Spleen (tissue), 11 donors: Measurements from ENCODE around the gene ARHGEF37. TPM values are rescaled to one million over a fixed set of nuclear protein-coding genes. Genes with fewer than 3 reads are reported as not detected.
"Not testable (repeated sequence)": the region's sequence is repeated elsewhere in the genome, so short reads cannot be mapped to it uniquely, and the experiment has no call there.

ENCODE experiments used
- DNase-seq: peaks from one replicate; pipeline ENCODE4 v3.0.0-alpha.2; 2020
- H3K27ac ChIP-seq, 8 donors: fragments of 200-600 bp; sonication (generic) in 7 of 8; 1 replicate in 4 of 8; 2 replicates in 4 of 8; pipeline versions ENCODE4 v1.5.0 to v1.8.0; 2016 to 2021; ENCODE audit warnings: inconsistent platforms in 4 of 8, mild to moderate bottlenecking in 4 of 8, moderate library complexity in 1 of 8
- H3K27me3 ChIP-seq, 7 donors: fragments of 200-600 bp; sonication (generic) in 6 of 7; replicated peaks in 1 of 7; 1 replicate in 4 of 7; 2 replicates in 3 of 7; pipeline versions ENCODE4 v1.5.0 to v1.8.0; 2016 to 2021; ENCODE audit warnings: inconsistent platforms in 3 of 7, mild to moderate bottlenecking in 1 of 7
- H3K36me3 ChIP-seq, 6 donors: fragments of 200-600 bp; sonication (generic) in 5 of 6; 1 replicate in 4 of 6; 2 replicates in 2 of 6; pipeline versions ENCODE4 v1.5.0 to v1.8.0; 2016 to 2021; ENCODE audit warnings: inconsistent platforms in 2 of 6
- H3K4me1 ChIP-seq, 6 donors: fragments of 200-600 bp; sonication (generic) in 5 of 6; 1 replicate in 3 of 6; 2 replicates in 3 of 6; pipeline versions ENCODE4 v1.5.0 to v1.8.0; 2016 to 2021; ENCODE audit warnings: inconsistent platforms in 3 of 6
- H3K4me3 ChIP-seq, 8 donors: fragments of 200-600 bp; sonication (generic) in 7 of 8; 1 replicate in 4 of 8; 2 replicates in 4 of 8; pipeline versions ENCODE4 v1.5.0 to v1.8.0; 2016 to 2021; ENCODE audit warnings: inconsistent platforms in 4 of 8, mild to moderate bottlenecking in 4 of 8, moderate library complexity in 2 of 8
- H3K9me3 ChIP-seq, 8 donors: fragments of 200-600 bp; sonication (generic) in 7 of 8; 1 replicate in 4 of 8; 2 replicates in 4 of 8; pipeline versions ENCODE4 v1.5.0 to v1.8.0; 2016 to 2021; ENCODE audit warnings: inconsistent platforms in 4 of 8
- CTCF ChIP-seq, 11 experiments: fragments of 200-600 bp in 7 of 11; fragments of 450-650 bp in 4 of 11; sonication (generic) in 4 of 11; IDR thresholded peaks in 8 of 11; conservative IDR thresholded peaks in 3 of 11; 1 replicate in 7 of 11; 2 replicates in 4 of 11; pipeline versions ENCODE4 v1.4.0 to v1.8.0; 2016 to 2021; ENCODE audit warnings: antibody characterized with exemption in 11 of 11, inconsistent platforms in 4 of 11, mild to moderate bottlenecking in 1 of 11
- POLR2A ChIP-seq, 3 donors: fragments of 450-650 bp; IDR thresholded peaks; one replicate each; pipeline ENCODE4 v1.5.1; 2017; ENCODE audit warnings: antibody characterized with exemption in 3 of 3, mild to moderate bottlenecking in 1 of 3
- POLR2AphosphoS5 ChIP-seq, 3 donors: sonication (generic); formaldehyde crosslinking; IDR thresholded peaks; one replicate each; pipeline ENCODE4 v1.5.1; 2017; ENCODE audit warnings: antibody characterized with exemption in 3 of 3
- WGBS, 5 donors: extraction: QIAGEN DNeasy Blood & Tissue Kit in 3 of 5; methylation state at CpG; one replicate each; pipeline versions ENCODE4 v1.1.5 to v1.1.7; 2013 to 2018; 5-methylcytosine and 5-hydroxymethylcytosine counted together
- intact Hi-C: fragments of 100-400 bp; cut with DNase I; formaldehyde crosslinking; loops from one replicate; pipeline ENCODE4 v1.15.0; 2023; ENCODE audit warnings: low total_unique reads
- polyA plus RNA-seq, 3 donors: library from polyadenylated mRNA; stranded (reverse); fragments of 200-250 nt; gene quantifications; one replicate each; pipeline ENCODE4 v1.2.1, GENCODE V29; 2013
- total RNA-seq, 7 donors: library from RNA; depleted of rRNA in 3 of 7; stranded (reverse); fragments of >200 nt in 3 of 7; fragmentation: NEBNext Ultra II Directional in 4 of 7; extraction: Animal tissue kit (Norgen Biotek cat#: 25700) in 4 of 7; gene quantifications; one replicate each; pipeline versions ENCODE4 v1.1.0 to v1.2.1, GENCODE V29; 2016 to 2021
- donor health status: healthy with polysubstance abuse.
- donor health status: DM: no; HTN: no; CAD: no; lungs with moderate emphysema.
- donor health status: DM: no; HTN: no; CAD: no.
- donor health status: Bipolar disorder and iron deficiency.
- donor health status: healthy.
- donor health status: DM: no; HTN: no; CAD: no.
- donor health status: DM: yes; HTN: yes; CAD: no.

The ARHGEF37 gene
- total and polyA plus RNA-seq, 10 donors = 0.77 to 3.5 (median 1.3) TPM

GRCh38 chr5:149586708-149587318 lies 5.5 kb downstream of the ARHGEF37 start:
- TF ChIP-seq POLR2A (IDR thresholded peaks at IDR 0.05) (no peak), POLR2AphosphoS5 (IDR thresholded peaks at IDR 0.05) (no peak), CTCF (IDR thresholded peaks at IDR 0.05 in 8 of 11, conservative IDR thresholded peaks at IDR 0.05 in 3 of 11) (no peak)
- no peak overlapping the region for H3K27ac ChIP-seq
- peaks cover 0 to 4% (median 0%) of the 10 kb centered on the region in 7 donors for H3K27me3 ChIP-seq
- no peaks in the 10 kb centered on the region for H3K9me3 ChIP-seq
- DNase-seq = no peak
- H3K4me1 ChIP-seq = peaks cover 0 to 18% (median 6%) of the 10 kb centered on the region in 6 donors
- H3K4me3 ChIP-seq = no peak overlapping the region
- H3K36me3 ChIP-seq = no peaks in the 10 kb centered on the region
- 76 to 88% (median 82%) methylated on average over 1 of the region's 1 CpG for WGBS, 5 donors
- intact Hi-C loops = no loop called here

GRCh38 chr5:149588936-149589335 lies 7.6 kb downstream of the ARHGEF37 start:
- no peak for TF ChIP-seq POLR2A (IDR thresholded peaks at IDR 0.05)
- TF ChIP-seq CTCF (IDR thresholded peaks at IDR 0.05 in 8 of 11, conservative IDR thresholded peaks at IDR 0.05 in 3 of 11) = no peak
- no peak for TF ChIP-seq POLR2AphosphoS5 (IDR thresholded peaks at IDR 0.05)
- Histone ChIP-seq H3K4me1 (peaks cover 0 to 4% (median 0%) of the 10 kb centered on the region in 6 donors), H3K27ac (no peak overlapping the region), H3K4me3 (no peak overlapping the region), H3K27me3 (no peaks in the 10 kb centered on the region), H3K9me3 (no peaks in the 10 kb centered on the region), H3K36me3 (no peaks in the 10 kb centered on the region)
- 50 to 100% (median 96%) methylated on average over 1 of the region's 1 CpG for WGBS, 5 donors
- intact Hi-C loops = no loop called here
- DNase-seq = no peak

- peaks cover 0 to 19% (median 8%) of the 10 kb centered on the region in 6 donors for H3K4me1 ChIP-seq
- no peak overlapping the region for H3K27ac ChIP-seq
- TF ChIP-seq POLR2AphosphoS5 (IDR thresholded peaks at IDR 0.05) = no peak
- no peak for TF ChIP-seq POLR2A (IDR thresholded peaks at IDR 0.05)
- no peak for TF ChIP-seq CTCF (IDR thresholded peaks at IDR 0.05 in 8 of 11, conservative IDR thresholded peaks at IDR 0.05 in 3 of 11)
- H3K9me3 ChIP-seq = no peaks in the 10 kb centered on the region
- 74 to 92% (median 82%) methylated on average over 2 of the region's 2 CpGs for WGBS, 5 donors
- no peak for DNase-seq
- no peak overlapping the region for H3K4me3 ChIP-seq
- H3K36me3 ChIP-seq = no peaks in the 10 kb centered on the region
- intact Hi-C loops = no loop called here
- no peaks in the 10 kb centered on the region for H3K27me3 ChIP-seq
Observed at GRCh38 chr5:149593370-149593769, 12.1 kb downstream of the ARHGEF37 start.

- intact Hi-C loops = no loop called here
- no peak overlapping the region for H3K27ac ChIP-seq
Observed at GRCh38 chr5:149594206-149594895, 13.1 kb downstream of the ARHGEF37 start.

GRCh38 chr5:149595105-149595504 lies 13.8 kb downstream of the ARHGEF37 start:
- intact Hi-C loops, H3K4me3 ChIP-seq, H3K27ac ChIP-seq, H3K27me3 ChIP-seq, H3K36me3 ChIP-seq, DNase-seq, H3K9me3 ChIP-seq: not testable (repeated sequence)
- H3K4me1 ChIP-seq = peaks cover 0 to 19% (median 8%) of the 10 kb centered on the region in 6 donors
- WGBS, 5 donors = 86 to 93% (median 91%) methylated on average over 3 of the region's 3 CpGs

More at GRCh38 chr5:149594206-149594895, 13.1 kb downstream of the ARHGEF37 start:
- 78 to 96% (median 90%) methylated on average over 5 of the region's 5 CpGs for WGBS, 5 donors
- Histone ChIP-seq H3K36me3 (no peaks in the 10 kb centered on the region), H3K4me1 (peaks cover 0 to 19% (median 8%) of the 10 kb centered on the region in 6 donors), H3K27me3 (no peaks in the 10 kb centered on the region), H3K4me3 (no peak overlapping the region), H3K9me3 (no peaks in the 10 kb centered on the region)
- TF ChIP-seq CTCF (IDR thresholded peaks at IDR 0.05 in 8 of 11, conservative IDR thresholded peaks at IDR 0.05 in 3 of 11) (no peak), POLR2A (IDR thresholded peaks at IDR 0.05) (no peak), POLR2AphosphoS5 (IDR thresholded peaks at IDR 0.05) (no peak)
- no peak for DNase-seq
